Fibroblast of lung (primary cell): Measurements from ENCODE around the gene GOT1. TPM values are rescaled to one million over a fixed set of nuclear protein-coding genes. Genes with fewer than 3 reads are reported as not detected.

Source experiments
- DNase-seq, 2 donors: peaks; one replicate each; pipeline versions ENCODE4 v3.0.0 to v3.0.0-alpha.2; 2010; ENCODE audit warnings: low read depth in 2 of 2
- H2AFZ ChIP-seq: 2 replicates; pipeline ENCODE4 v1.5.1; 2012; ENCODE audit warnings: low read length, control low read depth, inconsistent platforms
- H3K27ac ChIP-seq: 2 replicates; pipeline ENCODE4 v1.5.1; 2011; ENCODE audit warnings: low read length, control low read depth; ENCODE audit not compliant: insufficient read depth
- H3K27me3 ChIP-seq: 2 replicates; pipeline ENCODE4 v1.5.1; 2011; ENCODE audit warnings: mild to moderate bottlenecking, low read length; ENCODE audit not compliant: control insufficient read depth, insufficient read depth
- H3K36me3 ChIP-seq: 2 replicates; pipeline ENCODE4 v1.5.1; 2011; ENCODE audit warnings: low read length; ENCODE audit not compliant: control insufficient read depth, insufficient read depth
- H3K4me1 ChIP-seq: 2 replicates; pipeline ENCODE4 v1.5.1; 2011; ENCODE audit warnings: low read length; ENCODE audit not compliant: control insufficient read depth, insufficient read depth; ENCODE audit errors: extremely low read depth
- H3K4me2 ChIP-seq: 2 replicates; pipeline ENCODE4 v1.5.1; 2011; ENCODE audit warnings: low read length, control low read depth; ENCODE audit not compliant: insufficient read depth; ENCODE audit errors: extremely low read depth
- H3K4me3 ChIP-seq, 4 experiments: fragments of 200-600 bp in 1 of 4; sonication (generic) in 1 of 4; replicated peaks in 1 of 4; 2 replicates each; pipeline ENCODE4 v1.5.1; 2011 to 2016; ENCODE audit warnings: low read length in 4 of 4, low read depth in 3 of 4, mild to moderate bottlenecking in 3 of 4, control low read depth in 2 of 4, inconsistent platforms in 1 of 4, mixed read lengths in 1 of 4; ENCODE audit not compliant: insufficient read depth in 1 of 4; ENCODE audit errors: control extremely low read depth in 1 of 4
- H3K79me2 ChIP-seq: 2 replicates; pipeline ENCODE4 v1.5.1; 2012; ENCODE audit warnings: mild to moderate bottlenecking, low read length, inconsistent platforms; ENCODE audit not compliant: control insufficient read depth, insufficient read depth
- H3K9ac ChIP-seq: 2 replicates; pipeline ENCODE4 v1.5.1; 2011; ENCODE audit warnings: mild to moderate bottlenecking, low read length, control low read depth; ENCODE audit not compliant: insufficient read depth
- H3K9me3 ChIP-seq: 2 replicates; pipeline ENCODE4 v1.5.1; 2012; ENCODE audit warnings: low read depth, low read length; ENCODE audit not compliant: control insufficient read depth, insufficient read depth
- H4K20me1 ChIP-seq: 2 replicates; pipeline ENCODE4 v1.5.1; 2011; ENCODE audit warnings: low read length; ENCODE audit not compliant: control insufficient read depth, insufficient read depth; ENCODE audit errors: extremely low read depth
- EZH2 ChIP-seq: IDR thresholded peaks from 2 replicates; pipeline ENCODE4 v1.5.1; 2012; ENCODE audit warnings: low read length, control low read depth, mild to moderate bottlenecking; ENCODE audit errors: missing control alignments
- polyA plus RNA-seq, 2 donors: library from polyadenylated mRNA; depleted of rRNA in 1 of 2; stranded (reverse) in 1 of 2; unstranded in 1 of 2; fragments of >200 nt; gene quantifications; 2 replicates each; pipeline ENCODE4 v1.2.1, GENCODE V29; 2011 to 2012; ENCODE audit warnings: missing spikeins in 1 of 2
- total RNA-seq: library from RNA; depleted of rRNA; stranded (reverse); fragments of >200 nt; gene quantifications from 2 replicates; pipeline ENCODE4 v1.2.1, GENCODE V29; 2014
- TF ChIP-seq, protein P1 (sequence below), 2 donors: IDR thresholded peaks in 1 of 2; conservative IDR thresholded peaks in 1 of 2; 1 replicate in 1 of 2; 2 replicates in 1 of 2; pipeline ENCODE4 v1.5.1; 2011 to 2012; ENCODE audit warnings: low read length in 2 of 2, control low read depth in 1 of 2, inconsistent platforms in 1 of 2, low read depth in 1 of 2, mild to moderate bottlenecking in 1 of 2

GOT1 gene
- total and polyA plus RNA-seq, 2 donors (not counting 1 experiment from before 2014, with no cell fraction given) = 20.8 to 52.2 TPM

DNA sequence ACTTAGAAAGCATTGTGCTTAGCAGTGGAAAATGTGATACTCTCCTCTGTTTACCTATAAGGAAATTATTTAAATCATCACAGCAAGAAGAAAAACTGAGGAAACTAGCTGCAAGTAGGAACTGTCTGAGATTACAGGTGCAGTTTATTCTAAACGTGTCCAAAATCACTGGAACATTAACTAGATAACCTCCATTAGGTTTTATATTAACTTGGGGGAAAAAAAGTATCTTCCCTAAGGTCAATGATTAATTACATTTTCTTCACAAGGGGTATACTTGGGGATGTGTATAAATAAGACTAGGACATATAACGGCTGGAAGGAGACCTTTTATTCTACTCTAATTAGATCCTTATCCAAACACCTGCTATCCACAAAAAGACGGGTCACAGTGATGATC is 3.7 kb downstream of the GOT1 start:
- Histone ChIP-seq H3K27ac (no peak overlapping the region), H3K4me2 (no peak overlapping the region)
- TF ChIP-seq, protein P1, sequence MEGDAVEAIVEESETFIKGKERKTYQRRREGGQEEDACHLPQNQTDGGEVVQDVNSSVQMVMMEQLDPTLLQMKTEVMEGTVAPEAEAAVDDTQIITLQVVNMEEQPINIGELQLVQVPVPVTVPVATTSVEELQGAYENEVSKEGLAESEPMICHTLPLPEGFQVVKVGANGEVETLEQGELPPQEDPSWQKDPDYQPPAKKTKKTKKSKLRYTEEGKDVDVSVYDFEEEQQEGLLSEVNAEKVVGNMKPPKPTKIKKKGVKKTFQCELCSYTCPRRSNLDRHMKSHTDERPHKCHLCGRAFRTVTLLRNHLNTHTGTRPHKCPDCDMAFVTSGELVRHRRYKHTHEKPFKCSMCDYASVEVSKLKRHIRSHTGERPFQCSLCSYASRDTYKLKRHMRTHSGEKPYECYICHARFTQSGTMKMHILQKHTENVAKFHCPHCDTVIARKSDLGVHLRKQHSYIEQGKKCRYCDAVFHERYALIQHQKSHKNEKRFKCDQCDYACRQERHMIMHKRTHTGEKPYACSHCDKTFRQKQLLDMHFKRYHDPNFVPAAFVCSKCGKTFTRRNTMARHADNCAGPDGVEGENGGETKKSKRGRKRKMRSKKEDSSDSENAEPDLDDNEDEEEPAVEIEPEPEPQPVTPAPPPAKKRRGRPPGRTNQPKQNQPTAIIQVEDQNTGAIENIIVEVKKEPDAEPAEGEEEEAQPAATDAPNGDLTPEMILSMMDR (conservative IDR thresholded peaks at IDR 0.05 in 1 of 2, IDR thresholded peaks at IDR 0.05 in 1 of 2; ENCODE audit: low read depth in 1 of 2, low read length in 2 of 2) = no peak

DNA sequence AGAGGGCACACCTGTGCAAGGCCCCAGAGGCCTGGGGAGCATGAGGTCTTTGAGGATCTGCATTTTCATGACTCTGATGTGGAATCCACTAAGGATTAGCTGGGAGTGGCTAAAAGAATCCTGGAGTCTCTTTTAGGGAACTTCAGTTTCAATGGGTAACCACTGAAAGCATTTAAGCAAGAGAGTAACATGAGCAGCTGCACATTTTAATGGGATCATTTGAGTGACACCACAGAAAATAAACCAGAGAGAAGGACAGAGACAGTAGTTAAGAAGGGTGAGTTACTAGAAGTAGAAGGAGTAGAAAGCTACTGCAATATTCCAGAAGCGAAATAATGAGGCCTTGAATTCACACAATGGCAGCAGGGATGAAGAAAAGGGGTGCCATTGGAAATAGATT is 5.2 kb downstream of the GOT1 start:
- Histone ChIP-seq H3K27me3 (no peaks in the 10 kb centered on the region), H3K9me3 (no peaks in the 10 kb centered on the region), H3K4me2 (no peak overlapping the region), H3K4me3 (no peak overlapping the region), H2AFZ (no peak overlapping the region), H3K4me1 (no peaks in the 10 kb centered on the region), H3K79me2 (peaks cover 7% of the 10 kb centered on the region), H4K20me1 (no peaks in the 10 kb centered on the region), H3K27ac (no peak overlapping the region), H3K36me3 (no peaks in the 10 kb centered on the region), H3K9ac (no peak overlapping the region)
- TF ChIP-seq EZH2 = no peak
- TF ChIP-seq, protein P1 (conservative IDR thresholded peaks at IDR 0.05 in 1 of 2, IDR thresholded peaks at IDR 0.05 in 1 of 2; ENCODE audit: low read depth in 1 of 2, low read length in 2 of 2) = no peak
- DNase-seq = no peak

More for the DNA sequence above, 3.7 kb downstream of the GOT1 start:
- DNase-seq = no peak
- H3K27me3 ChIP-seq = no peaks in the 10 kb centered on the region
- H3K36me3 ChIP-seq = no peaks in the 10 kb centered on the region
- H3K4me1 ChIP-seq = no peaks in the 10 kb centered on the region
- peaks cover 9% of the 10 kb centered on the region for H3K79me2 ChIP-seq
- no peak overlapping the region for H2AFZ ChIP-seq
- no peak overlapping the region for H3K4me3 ChIP-seq
- no peaks in the 10 kb centered on the region for H4K20me1 ChIP-seq
- H3K9me3 ChIP-seq = no peaks in the 10 kb centered on the region
- H3K9ac ChIP-seq = no peak overlapping the region

DNA sequence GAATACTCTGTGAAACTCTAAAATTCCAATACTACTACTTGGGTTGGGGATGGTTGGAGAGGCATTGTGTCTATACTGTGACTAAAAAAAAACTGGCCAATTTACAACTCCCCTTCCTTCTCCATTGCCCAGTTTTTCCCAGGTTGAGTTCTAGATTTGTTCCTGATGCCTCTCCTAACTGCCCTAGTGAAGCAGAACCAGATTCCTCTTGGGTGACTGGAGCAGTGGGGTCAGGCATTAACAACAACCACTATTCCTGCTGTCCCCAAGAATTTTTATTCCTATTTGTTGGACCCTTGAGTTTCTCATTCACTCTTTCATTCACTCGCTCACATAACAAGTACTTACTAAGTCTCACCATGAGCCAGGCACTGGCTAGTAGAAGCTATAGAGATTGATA is 5.8 kb downstream of the GOT1 start:
- no peak overlapping the region for H3K4me2 ChIP-seq
- no peaks in the 10 kb centered on the region for H3K9me3 ChIP-seq
- H2AFZ ChIP-seq = no peak overlapping the region
- H3K36me3 ChIP-seq = no peaks in the 10 kb centered on the region
- no peak for TF ChIP-seq EZH2
- TF ChIP-seq, protein P1 (conservative IDR thresholded peaks at IDR 0.05 in 1 of 2, IDR thresholded peaks at IDR 0.05 in 1 of 2; ENCODE audit: low read depth in 1 of 2, low read length in 2 of 2) = no peak
- H3K27me3 ChIP-seq = no peaks in the 10 kb centered on the region
- no peaks in the 10 kb centered on the region for H4K20me1 ChIP-seq
- H3K9ac ChIP-seq = no peak overlapping the region
- no peak overlapping the region for H3K4me3 ChIP-seq
- peaks cover 2% of the 10 kb centered on the region for H3K79me2 ChIP-seq
- no peaks in the 10 kb centered on the region for H3K4me1 ChIP-seq
- no peak for DNase-seq
- H3K27ac ChIP-seq = no peak overlapping the region
